ENCODE results near the gene CDK5RAP3. TPM values are rescaled to one million over a fixed set of nuclear protein-coding genes. Genes with fewer than 3 reads are reported as not detected.

CDK5RAP3 gene
- polyA plus RNA-seq, 1 donor from 2014 or later, result 343 TPM

- H3F3A ChIP-seq (ENCODE audit: insufficient read depth, low read length, poor library complexity, severe bottlenecking), result no peaks in the 10 kb centered on the region
- H3K4me3 ChIP-seq (ENCODE audit: low read length), result peak overlapping the region; percentile 35
- TF ChIP-seq RAD21 (conservative IDR thresholded peaks at IDR 0.05) (no peak), EP300 (conservative IDR thresholded peaks at IDR 0.05; ENCODE audit: poor library complexity, severe bottlenecking) (peak; percentile 23), REST (IDR thresholded peaks at IDR 0.05; ENCODE audit: borderline replicate concordance) (no peak), MXI1 (conservative IDR thresholded peaks at IDR 0.05; ENCODE audit: poor library complexity, severe bottlenecking) (no peak), POLR2AphosphoS5 (IDR thresholded peaks at IDR 0.05) (peak; percentile 37), SMC3 (conservative IDR thresholded peaks at IDR 0.05; ENCODE audit: poor library complexity) (no peak)
- no peak overlapping the region for H2AFZ ChIP-seq (ENCODE audit: low read depth, low read length)
- no peak overlapping the region for H3K4me2 ChIP-seq (ENCODE audit: low read length)
- no peaks in the 10 kb centered on the region for H3K79me2 ChIP-seq (replicated peaks; ENCODE audit: insufficient read depth, low read length)
- no peaks in the 10 kb centered on the region for H3K27me3 ChIP-seq (ENCODE audit: insufficient read depth, low read depth, low read length)
- peak overlapping the region; percentile 21 for H3K9ac ChIP-seq (ENCODE audit: low read length)
- H4K20me1 ChIP-seq (ENCODE audit: insufficient read depth), result no peaks in the 10 kb centered on the region
- peak overlapping the region; percentile 45 for H3K27ac ChIP-seq (ENCODE audit: low read length)
- H3K36me3 ChIP-seq (ENCODE audit: insufficient read depth, low read length), result peaks cover 4% of the 10 kb centered on the region
- no peaks in the 10 kb centered on the region for H3K9me2 ChIP-seq (ENCODE audit: insufficient read depth, low read length)
- H3K9me3 ChIP-seq (ENCODE audit: low read length), result no peaks in the 10 kb centered on the region
These were observed 11.2 kb downstream of the CDK5RAP3 start for GRCh38 chr17:47982091-47982617.

- Histone ChIP-seq H3K9me2 (ENCODE audit: insufficient read depth, low read length) (no peaks in the 10 kb centered on the region), H2AFZ (ENCODE audit: low read depth, low read length) (no peak overlapping the region), H3K79me2 (replicated peaks; ENCODE audit: insufficient read depth, low read length) (no peaks in the 10 kb centered on the region), H3K27ac (ENCODE audit: low read length) (no peak overlapping the region), H3K27me3 (ENCODE audit: insufficient read depth, low read depth, low read length) (no peaks in the 10 kb centered on the region), H3K4me2 (ENCODE audit: low read length) (no peak overlapping the region), H3K4me3 (ENCODE audit: low read length) (peak overlapping the region; percentile 35), H3K36me3 (ENCODE audit: insufficient read depth, low read length) (peaks cover 4% of the 10 kb centered on the region), H4K20me1 (ENCODE audit: insufficient read depth) (no peaks in the 10 kb centered on the region), H3K9ac (ENCODE audit: low read length) (no peak overlapping the region), H3K9me3 (ENCODE audit: low read length) (no peaks in the 10 kb centered on the region), H3F3A (ENCODE audit: insufficient read depth, low read length, poor library complexity, severe bottlenecking) (no peaks in the 10 kb centered on the region)
- TF ChIP-seq TAF1 (IDR thresholded peaks at IDR 0.05; ENCODE audit: low read depth) (no peak), CTCF (IDR thresholded peaks at IDR 0.05; ENCODE audit: poor library complexity, severe bottlenecking) (no peak), RAD21 (conservative IDR thresholded peaks at IDR 0.05) (no peak), EP300 (conservative IDR thresholded peaks at IDR 0.05; ENCODE audit: poor library complexity, severe bottlenecking) (no peak)
These were observed 11.9 kb downstream of the CDK5RAP3 start for GRCh38 chr17:47982645-47983390.
